ENCODE data around the gene EMSY.
A peak's percentile ranks its signal among the peaks of the same experiment; 100 is the strongest.

EMSY gene

GRCh38 chr11:76515494-76515893 is 70.7 kb downstream of the EMSY start:
- no peak for DNase-seq (ENCODE audit: low read depth in 2 of 2)

DNA sequence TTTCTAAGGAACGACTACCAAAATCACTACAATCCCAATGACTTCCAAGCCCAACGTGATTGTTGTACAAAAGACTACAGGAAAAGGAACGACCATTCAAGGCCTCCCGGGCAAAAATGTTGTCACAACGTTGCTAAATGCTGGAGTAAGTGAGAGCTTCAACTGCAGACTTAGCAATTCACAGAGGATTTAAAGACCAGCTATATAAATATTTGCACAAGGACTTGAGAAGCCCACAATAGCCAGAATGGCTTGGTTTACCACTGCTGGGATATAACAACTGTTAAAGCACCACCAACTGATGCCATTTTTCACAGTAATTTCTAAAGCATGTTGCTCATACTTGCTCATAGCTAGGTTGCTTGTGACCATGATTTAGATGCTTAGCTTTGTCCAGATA is 78.3 kb downstream of the EMSY start:
- no peak for DNase-seq (ENCODE audit: low read depth in 2 of 2)

DNA sequence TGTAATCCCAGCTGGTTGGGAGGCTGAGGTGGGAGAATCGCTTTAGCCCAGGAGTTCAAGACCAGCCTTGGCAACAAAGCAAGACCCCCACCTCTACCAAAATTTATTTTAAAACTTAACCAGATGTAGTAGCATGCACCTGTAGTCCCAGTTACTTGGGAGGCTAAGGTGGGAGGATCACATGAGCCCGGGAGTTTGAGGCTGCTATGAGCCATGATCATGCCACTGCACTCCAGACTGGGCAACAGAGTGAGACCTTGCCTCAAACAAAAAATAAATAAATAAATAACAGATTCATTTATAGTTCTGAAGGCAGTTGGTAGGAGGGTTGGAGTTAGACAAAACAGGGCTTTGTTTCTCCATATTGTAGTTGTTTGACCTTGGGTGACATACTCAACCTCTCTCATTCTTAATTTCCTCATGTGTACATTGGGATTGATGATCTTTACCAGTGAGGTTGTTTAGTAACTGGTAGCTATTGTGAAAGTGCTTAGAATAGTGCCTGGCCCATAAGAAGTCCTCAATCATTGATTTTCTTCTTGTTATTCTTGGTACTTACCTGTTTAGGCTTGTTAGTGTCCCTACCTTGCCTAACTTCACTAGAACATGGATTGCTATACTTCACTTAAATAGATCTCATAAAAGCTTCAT is 79.1 kb downstream of the EMSY start:
- DNase-seq (ENCODE audit: low read depth in 2 of 2), result no peak

- no peak for DNase-seq (ENCODE audit: low read depth in 2 of 2)
Measured at GRCh38 chr11:76524461-76524860, 79.6 kb downstream of the EMSY start.

GRCh38 chr11:76524919-76525318 is 80.1 kb downstream of the EMSY start:
- DNase-seq (ENCODE audit: low read depth in 2 of 2), result no peak

GRCh38 chr11:76526878-76527277 is 82.1 kb downstream of the EMSY start:
- DNase-seq (ENCODE audit: low read depth in 2 of 2), result no peak

GRCh38 chr11:76542436-76542835 is 97.6 kb downstream of the EMSY start:
- DNase-seq (ENCODE audit: low read depth in 2 of 2), result no peak

DNA sequence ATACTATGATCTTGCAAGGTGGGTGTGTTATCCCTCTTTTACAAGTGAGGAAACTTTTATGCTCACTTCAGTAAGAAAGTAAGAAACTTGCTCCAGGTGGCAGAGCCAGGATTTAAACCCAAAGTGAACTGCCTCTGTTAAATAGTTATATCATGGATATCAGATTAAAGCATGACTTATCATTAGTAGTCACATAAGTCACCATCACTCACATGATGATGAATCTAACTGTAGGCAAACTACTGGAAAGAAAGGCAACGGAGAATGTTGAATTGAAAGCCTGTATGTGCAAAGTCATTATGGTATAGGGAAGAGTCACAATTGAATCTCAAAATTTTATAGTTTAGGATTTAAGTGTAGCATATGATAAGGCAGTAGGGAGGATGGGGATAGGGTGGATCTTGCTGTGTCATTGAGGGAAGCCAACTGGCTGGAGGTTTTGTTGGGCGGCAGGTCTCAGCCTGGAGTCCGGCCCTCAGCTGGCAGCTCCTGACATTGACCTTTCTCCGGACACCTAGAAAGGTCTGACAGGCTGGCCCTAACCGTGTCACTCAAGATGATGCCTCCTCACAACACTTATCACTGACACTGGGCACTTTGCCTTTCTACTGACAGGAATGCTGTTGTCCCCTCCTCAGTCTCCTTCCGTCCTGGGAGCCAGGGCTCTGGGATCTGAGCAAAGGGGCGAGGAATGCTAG is 98.3 kb downstream of the EMSY start:
- no peak for DNase-seq (ENCODE audit: low read depth in 2 of 2)

DNA sequence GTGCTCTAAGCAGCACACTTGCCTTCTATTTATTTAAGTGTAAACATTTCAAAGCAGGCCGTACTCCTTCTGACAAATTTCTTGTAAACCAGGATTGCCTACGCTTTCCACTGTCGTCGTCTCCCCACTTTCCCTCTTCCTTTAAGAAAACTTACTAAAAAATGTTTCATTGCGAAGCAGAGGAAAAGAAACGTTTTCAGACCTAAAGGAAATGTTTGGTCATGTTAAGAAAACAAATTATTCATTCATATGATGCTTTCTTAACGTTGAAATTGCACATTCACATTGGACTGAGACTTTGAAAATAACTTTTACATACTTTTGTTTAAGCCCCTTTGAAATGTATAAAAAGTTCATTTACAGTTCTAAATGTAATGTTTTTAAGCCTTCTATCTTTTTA is 106.0 kb downstream of the EMSY start:
- no peak for DNase-seq (ENCODE audit: low read depth in 2 of 2)

DNA sequence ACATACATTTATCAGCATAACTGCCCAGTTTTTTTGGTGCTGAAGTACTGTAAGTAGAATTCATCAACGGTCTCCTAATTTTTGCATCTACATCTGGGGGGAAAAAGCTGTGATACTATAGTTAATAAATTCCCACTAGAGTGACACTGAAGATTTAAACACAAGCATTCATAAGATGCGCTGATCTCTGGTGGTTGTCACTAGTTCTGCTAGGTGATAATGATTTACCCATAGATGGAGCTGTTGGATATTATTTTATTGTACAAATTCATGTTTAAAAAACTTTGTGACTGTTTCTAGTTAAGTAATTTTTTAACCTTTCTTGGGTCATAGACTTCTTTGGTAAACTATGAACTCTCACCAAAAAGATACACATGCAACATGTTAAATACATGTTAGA is 106.6 kb downstream of the EMSY start:
- no peak for DNase-seq (ENCODE audit: low read depth in 2 of 2)

DNA sequence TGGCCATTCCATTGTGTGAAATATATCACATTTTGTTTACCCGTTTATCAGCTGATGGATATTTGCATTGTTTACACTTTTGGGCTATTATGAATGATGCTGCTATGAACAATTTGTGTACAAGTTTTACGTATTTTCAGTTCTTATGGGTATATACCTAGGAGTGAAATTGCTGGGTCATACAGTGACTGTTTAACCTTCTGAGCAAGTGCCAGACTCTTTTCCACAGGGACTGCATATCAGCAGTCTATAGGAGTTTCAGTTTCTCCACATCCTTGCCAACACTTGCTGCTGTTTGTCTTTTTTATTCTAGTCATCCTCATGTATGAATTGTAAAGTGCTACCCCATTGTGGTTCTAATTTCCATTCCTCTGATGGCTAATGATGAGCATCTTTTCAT is 108.2 kb downstream of the EMSY start:
- DNase-seq (ENCODE audit: low read depth in 2 of 2), result no peak

DNA sequence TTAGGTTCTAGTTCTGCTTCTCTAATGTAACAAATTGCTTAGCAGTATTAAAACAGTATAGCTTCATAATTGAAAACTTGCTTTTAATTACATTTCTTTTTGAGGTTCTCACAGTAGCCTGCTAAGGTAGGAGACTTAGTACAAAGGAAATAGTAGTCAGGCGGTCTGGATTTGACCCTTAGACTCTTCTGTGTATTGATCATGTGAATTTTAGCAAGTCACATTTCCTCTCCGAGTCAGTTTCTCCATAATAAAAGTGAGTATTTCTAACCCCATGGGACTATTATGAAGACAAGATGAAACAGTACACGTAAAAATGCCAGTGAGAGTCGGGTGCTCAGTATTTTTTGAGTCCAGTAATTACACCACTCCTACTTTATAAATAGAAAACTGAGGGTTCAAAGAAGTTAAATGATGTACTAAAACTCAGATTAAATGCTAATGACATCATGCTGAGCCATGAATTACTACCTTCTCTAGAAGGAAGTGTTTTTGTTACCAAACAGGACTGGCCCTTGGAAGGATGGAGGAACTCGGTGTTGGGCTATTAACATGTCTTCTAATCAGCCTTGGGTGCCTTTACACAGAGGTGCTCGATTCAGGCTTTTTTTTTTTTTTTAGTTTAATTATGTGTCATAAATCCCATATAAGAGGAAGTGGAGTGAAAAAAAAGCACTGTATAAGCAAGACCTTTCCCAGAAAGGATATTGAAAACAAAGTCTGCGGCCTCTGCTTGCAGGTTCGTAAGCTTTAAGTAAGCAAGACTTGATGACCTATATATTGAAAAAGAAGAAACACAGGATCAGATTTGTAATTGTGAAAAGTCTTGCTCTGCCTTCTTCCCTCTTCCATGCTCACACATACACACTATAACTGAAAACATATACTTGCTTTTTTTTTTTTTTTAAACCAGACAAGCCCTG is 109.0 kb downstream of the EMSY start:
- no peak for DNase-seq (ENCODE audit: low read depth in 2 of 2)

DNA sequence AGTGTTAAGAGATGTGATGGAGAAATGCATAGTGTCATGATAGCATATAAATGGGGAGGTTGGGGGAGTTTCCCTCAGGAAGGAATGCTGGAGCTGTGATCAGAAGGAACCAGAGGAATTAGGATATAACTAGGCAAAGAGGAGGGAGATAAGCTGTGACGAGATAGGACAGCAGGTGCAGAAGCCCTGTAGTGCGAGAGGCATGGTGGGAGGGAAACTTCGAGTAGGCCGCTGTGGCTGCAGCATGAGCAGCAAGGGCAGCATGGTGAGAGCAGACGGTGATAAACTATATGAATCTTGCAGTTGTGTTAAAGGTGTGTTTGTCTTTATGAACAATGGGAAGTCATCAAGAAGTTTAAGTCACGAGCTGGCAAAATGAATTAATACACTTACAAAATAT is 109.9 kb downstream of the EMSY start:
- no peak for DNase-seq (ENCODE audit: low read depth in 2 of 2)

- no peak for DNase-seq (ENCODE audit: low read depth in 2 of 2)
Measured at GRCh38 chr11:76557466-76557865, 112.6 kb downstream of the EMSY start.

DNA sequence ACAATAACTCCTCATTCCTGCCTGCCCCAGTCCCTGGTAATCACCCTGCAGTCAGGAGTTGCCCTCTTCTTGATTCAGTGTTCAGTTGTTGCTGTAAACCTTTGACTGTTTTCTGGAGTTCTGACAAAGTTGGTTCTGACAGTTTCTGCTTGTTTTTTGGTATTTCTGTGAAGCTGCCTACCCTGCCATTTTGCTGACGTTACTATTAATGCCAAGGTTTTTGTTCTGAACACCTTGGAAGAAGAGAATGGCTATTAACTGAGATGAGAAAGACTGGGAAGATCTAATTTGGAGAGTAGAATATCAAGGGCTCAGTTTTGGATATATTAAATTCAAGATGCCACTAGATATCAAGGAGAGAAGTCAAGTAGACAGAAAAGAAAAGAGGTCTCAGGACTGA is 113.7 kb downstream of the EMSY start:
- DNase-seq (ENCODE audit: low read depth in 2 of 2), result no peak

- DNase-seq (ENCODE audit: low read depth in 2 of 2), result no peak
Measured at GRCh38 chr11:76558891-76559290, 114.1 kb downstream of the EMSY start.

DNA sequence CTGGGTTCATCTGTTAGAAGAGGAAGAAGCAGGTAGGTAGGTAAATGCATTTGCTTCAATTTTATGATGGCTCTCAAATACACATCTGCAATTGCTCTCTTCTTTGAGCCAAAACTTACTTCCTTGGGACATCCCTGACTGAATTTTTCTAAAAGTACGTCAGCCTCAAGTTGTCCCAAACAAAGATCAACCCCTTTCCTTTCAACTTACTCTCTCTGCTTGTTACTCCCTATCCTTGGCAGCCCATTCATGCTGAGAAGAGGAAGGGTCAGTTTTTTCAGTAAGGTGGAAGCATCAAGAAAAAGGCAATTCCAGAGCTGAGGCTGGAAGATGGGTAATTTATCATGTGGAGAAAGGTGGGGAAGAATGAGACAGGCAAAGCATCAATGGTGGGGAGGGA is 114.5 kb downstream of the EMSY start:
- DNase-seq (ENCODE audit: low read depth in 2 of 2), result no peak

- DNase-seq (ENCODE audit: low read depth in 2 of 2), result peak in 1 of 2 donors; percentile 7
Measured at GRCh38 chr11:76560219-76560618, 115.4 kb downstream of the EMSY start.

GRCh38 chr11:76561245-76561644 is 116.4 kb downstream of the EMSY start:
- DNase-seq (ENCODE audit: low read depth in 2 of 2), result no peak

DNA sequence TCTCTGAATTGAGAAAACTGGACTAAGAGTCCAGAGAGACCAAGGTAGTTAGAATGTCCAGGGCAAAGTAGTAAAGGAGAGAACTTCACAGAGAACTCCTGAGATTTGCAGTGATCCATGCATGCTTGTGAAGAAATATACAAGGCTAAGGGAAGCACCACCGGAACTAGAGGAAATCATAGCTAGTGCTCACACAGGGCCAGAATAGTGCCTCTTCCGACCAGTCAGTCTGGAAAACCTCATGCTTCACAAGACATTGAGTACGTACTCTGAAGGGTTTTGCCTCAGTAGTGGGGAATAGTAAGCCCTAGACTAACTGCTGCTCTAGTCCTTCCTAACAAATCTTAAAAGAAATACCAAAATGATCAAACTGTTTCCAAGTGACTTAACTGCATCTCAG is 117.7 kb downstream of the EMSY start:
- no peak for DNase-seq (ENCODE audit: low read depth in 2 of 2)

DNA sequence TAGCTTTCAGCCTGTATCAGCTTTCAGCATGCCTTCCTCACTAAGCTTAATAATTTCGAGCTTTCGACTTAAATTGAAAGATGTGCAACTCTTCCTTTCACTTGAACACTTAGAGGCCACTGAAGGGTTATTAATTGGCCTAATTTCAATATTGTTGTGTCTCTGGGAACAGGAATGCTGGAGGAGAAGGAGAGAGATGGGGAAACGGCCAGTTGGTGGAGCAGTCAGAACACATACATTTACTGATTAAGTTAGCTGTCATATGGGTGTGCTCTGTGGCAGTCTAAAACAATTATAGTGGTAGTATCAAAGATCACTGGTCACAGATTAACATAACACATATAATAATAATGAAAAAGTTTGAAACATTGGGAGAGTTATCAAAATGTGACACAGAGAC is 119.5 kb downstream of the EMSY start:
- no peak for DNase-seq (ENCODE audit: low read depth in 2 of 2)

GRCh38 chr11:76566811-76567210 is 122.0 kb downstream of the EMSY start:
- no peak for DNase-seq (ENCODE audit: low read depth in 2 of 2)

DNA sequence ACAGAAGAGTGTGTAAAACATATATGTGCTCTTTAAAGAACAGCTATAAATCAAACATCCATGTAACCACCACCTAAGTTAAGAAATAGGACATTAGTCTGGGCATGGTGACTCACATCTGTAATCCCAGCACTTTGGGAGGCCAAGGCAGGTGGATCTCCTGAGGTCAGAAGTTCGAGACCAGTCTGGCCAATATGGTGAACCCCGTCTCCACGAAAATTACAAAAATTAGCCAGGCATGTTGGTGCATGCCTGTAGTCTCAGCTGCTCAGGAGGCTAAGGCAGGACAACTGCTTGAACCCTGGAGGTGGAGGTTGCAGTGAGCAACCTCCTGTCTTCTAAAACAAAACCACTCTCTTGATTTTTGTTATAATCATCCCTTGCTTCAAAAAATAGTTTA is 122.4 kb downstream of the EMSY start:
- no peak for DNase-seq (ENCODE audit: low read depth in 2 of 2)
